ENCODE results near the gene AMOTL2. TPM values are rescaled to one million over a fixed set of nuclear protein-coding genes. Genes with fewer than 3 reads are reported as not detected.

Gene AMOTL2
- total RNA-seq, 1 experiment from 2014 or later = 30.9 TPM

- Histone ChIP-seq H4K20me1 (ENCODE audit: control insufficient read depth, insufficient read depth, insufficient read length) (no peaks in the 10 kb centered on the region), H3K9ac (ENCODE audit: extremely low read depth, insufficient read length, low read length) (no peak overlapping the region), H4K8ac (replicated peaks; ENCODE audit: insufficient read length, low read depth, low read length) (no peak overlapping the region), H2AFZ (ENCODE audit: low read length) (no peak overlapping the region), H3K4ac (ENCODE audit: low read depth, low read length) (no peak overlapping the region), H3K23ac (ENCODE audit: insufficient read length, low read depth, low read length) (no peak overlapping the region), H3K4me1 (ENCODE audit: insufficient read depth, low read length) (peaks cover 21% of the 10 kb centered on the region; the same call in 1 of the 2 replicates), H3K14ac (ENCODE audit: insufficient read depth, low read length) (no peak overlapping the region), H3K9me3 (ENCODE audit: control insufficient read depth, low read depth, low read length) (no peaks in the 10 kb centered on the region), H2BK12ac (ENCODE audit: insufficient read length, low read depth, low read length) (no peak overlapping the region), H3K27me3 (ENCODE audit: insufficient read depth, low read length) (no peaks in the 10 kb centered on the region), H3K79me1 (ENCODE audit: insufficient read depth, low read depth, low read length, poor library complexity, severe bottlenecking) (no peaks in the 10 kb centered on the region), H3K18ac (ENCODE audit: insufficient read length, low read depth, low read length) (no peak overlapping the region), H3K27ac (ENCODE audit: insufficient read length, low read depth, low read length) (no peak overlapping the region), H2BK20ac (ENCODE audit: low read depth, low read length, poor library complexity, severe bottlenecking) (no peak overlapping the region), H4K91ac (ENCODE audit: insufficient read length, low read depth, low read length) (no peak overlapping the region), H2AK5ac (ENCODE audit: insufficient read length, low read length) (no peak overlapping the region), H2BK5ac (ENCODE audit: insufficient read length, low read length) (no peak overlapping the region), H3K23me2 (ENCODE audit: insufficient read length, low read depth, low read length, poor library complexity, severe bottlenecking) (no peaks in the 10 kb centered on the region), H3K79me2 (ENCODE audit: insufficient read depth, low read length) (no peaks in the 10 kb centered on the region; the same call in 1 of the 2 replicates), H2BK120ac (ENCODE audit: low read depth, low read length, poor library complexity, severe bottlenecking) (no peak overlapping the region), H3T11ph (ENCODE audit: low read length) (no peak overlapping the region), H3K56ac (ENCODE audit: insufficient read length, low read depth, low read length) (no peak overlapping the region), H3K4me2 (ENCODE audit: insufficient read depth, insufficient read length, low read length) (no peak overlapping the region), H4K5ac (ENCODE audit: insufficient read length, low read depth, low read length) (no peak overlapping the region), H2BK15ac (ENCODE audit: low read depth, low read length) (no peak overlapping the region)
- TF ChIP-seq CTCF (conservative IDR thresholded peaks at IDR 0.05) = no peak
- WGBS (ENCODE audit: extremely low coverage, insufficient read length, low lambda C conversion rate) = no CpG with 5 or more reads among the region's 13 CpGs
- no peak overlapping the region; a peak in 1 of 5 replicates for H3K4me3 Mint-ChIP-seq
- DNase-seq = peak; percentile 23
- H3K27me3 Mint-ChIP-seq (ENCODE audit: low read depth) = no peaks in the 10 kb centered on the region; the same call in none of the 2 replicates
- peaks cover 71 to 86% (median 80%) of the 10 kb centered on the region in 3 experiments for H3K36me3 Mint-ChIP-seq (ENCODE audit: insufficient read depth in 1 of 3, low read depth in 3 of 3)
- no peak overlapping the region; a peak in 1 of 7 replicates for H3K27ac Mint-ChIP-seq
- peaks cover 49 to 57% of the 10 kb centered on the region in 2 experiments for H3K4me1 Mint-ChIP-seq
- no peaks in the 10 kb centered on the region for H3K9me3 Mint-ChIP-seq
Observed at GRCh38 chr3:134366221-134366927, 7.9 kb downstream of the AMOTL2 start.

Data from H9 (cell line).